Activated CD8-positive, alpha-beta memory T cell treated with anti-CD3 and anti-CD28 coated beads, Interleukin-2, amount 50 U/mL, for 24 hours (primary cell): Measurements from ENCODE around the gene COQ8A.
"Not testable (repeated sequence)": the region's sequence is repeated elsewhere in the genome, so short reads cannot be mapped to it uniquely, and the experiment has no call there.

ENCODE experiments used
- DNase-seq: peaks from one replicate; pipeline ENCODE4 v3.0.0-alpha.2; 2020; ENCODE audit errors: extremely low read depth

COQ8A gene

DNA sequence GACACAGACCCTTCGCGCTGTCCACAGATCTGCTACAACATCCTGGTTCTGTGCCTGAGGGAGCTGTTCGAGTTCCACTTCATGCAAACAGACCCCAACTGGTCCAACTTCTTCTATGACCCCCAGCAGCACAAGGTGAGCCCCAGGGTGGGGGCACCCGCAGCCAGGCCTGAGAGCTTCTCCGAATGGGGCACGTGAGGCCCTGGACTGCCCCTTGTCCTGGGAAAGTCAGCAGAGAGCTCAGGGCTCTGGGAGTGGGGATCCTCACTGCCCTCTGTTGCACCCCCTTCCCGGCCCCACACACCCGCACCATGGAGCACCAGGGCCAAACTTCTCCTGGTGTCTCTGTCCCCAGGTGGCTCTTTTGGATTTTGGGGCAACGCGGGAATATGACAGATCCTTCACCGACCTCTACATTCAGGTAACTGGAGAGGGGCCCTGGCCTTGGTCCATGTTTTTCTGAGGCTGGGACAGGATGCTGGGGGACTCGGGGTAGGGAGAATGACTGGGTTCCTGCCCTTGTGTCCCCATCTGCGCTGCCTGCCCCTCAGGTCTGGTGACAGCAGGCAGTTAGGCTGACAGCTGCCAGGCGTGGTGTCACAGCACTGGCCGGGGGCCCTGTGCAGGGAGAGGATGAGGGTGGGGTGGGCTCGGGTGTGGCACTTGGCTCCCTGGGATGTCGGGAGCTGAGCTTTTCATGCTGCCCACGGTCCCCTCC is 44.6 kb downstream of the COQ8A start:
- no peak for DNase-seq

DNA sequence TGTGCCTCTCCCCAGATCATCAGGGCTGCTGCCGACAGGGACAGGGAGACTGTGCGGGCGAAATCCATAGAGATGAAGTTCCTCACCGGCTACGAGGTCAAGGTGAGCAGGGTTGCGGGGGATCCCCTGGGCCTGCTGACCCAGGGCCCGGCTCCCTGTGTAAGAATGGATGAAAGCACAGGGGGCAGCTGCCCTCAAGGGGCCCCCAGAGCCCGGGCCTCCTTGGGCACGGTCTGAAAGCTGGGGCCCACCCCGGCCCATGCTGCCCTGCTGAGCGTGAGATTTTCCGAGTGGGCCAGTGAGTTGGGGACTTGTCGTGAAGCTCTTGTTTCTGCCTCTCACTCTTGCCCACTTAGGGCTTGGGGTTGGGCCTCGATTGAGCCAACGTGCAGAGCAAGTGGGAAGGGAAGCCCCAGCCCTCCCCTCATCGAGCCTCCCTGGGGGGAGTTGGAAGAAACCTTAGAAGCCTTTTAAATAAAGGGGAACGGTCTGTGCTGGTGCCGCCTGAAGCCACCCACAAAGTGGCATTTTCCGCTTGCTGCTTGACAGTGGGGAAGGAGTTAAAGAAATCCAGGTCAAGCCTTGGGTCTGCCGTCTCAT is 45.2 kb downstream of the COQ8A start:
- no peak for DNase-seq

DNA sequence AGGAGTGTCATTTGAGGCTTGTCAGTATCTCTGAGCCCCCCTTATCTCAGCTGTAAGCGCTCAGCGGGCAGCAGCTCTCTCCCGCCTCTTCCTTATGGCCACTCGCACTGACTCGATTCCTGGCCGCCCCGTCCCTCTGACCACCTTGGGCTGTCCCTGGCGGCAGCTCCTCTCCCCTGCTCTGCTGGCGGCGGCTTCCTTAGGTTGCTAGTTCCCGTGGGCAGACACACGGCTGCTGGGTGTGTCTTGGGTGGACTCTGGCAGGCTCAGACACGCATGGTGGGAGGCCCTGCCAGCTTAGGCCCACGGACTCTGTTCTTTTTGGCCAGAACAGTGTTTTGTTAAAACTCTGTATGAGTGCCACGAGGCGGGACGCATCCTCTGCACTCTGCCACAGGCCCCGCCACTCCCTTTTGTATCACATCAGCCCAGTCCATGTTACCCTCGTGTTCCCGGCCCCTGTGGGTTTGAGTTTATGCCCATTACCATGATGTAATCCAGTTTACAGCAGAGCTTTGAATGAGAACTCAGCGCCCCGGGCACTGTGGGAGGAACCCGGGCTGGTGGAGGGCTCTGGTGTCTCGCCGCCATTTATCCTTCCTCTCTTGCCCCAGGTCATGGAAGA is 45.9 kb downstream of the COQ8A start:
- no peak for DNase-seq

DNA sequence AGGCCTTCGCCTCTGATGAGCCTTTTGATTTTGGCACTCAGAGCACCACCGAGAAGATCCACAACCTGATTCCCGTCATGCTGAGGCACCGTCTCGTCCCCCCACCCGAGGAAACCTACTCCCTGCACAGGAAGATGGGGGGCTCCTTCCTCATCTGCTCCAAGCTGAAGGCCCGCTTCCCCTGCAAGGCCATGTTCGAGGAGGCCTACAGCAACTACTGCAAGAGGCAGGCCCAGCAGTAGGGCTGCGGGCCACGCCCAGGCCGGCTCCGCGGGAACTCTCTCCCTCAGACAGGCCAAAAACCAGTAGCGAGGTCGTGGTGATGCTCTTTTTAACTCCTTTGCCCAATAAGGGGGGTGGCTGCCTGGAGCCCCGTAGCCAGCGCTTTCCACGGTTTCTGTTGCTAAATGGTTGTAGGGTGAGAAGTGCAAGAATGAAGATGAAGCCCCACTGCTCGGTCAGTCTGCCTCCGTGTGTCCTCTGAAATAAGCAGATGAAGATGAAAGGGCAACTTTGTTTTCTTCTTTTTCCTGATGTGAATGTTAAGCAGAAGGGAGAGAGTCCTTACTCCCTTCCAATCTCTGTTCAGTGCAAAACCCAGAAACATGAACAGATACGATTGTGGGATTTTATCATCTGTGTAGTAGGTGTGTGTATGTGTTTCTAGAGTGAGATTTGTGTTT is 46.5 kb downstream of the COQ8A start:
- DNase-seq = no peak

DNA sequence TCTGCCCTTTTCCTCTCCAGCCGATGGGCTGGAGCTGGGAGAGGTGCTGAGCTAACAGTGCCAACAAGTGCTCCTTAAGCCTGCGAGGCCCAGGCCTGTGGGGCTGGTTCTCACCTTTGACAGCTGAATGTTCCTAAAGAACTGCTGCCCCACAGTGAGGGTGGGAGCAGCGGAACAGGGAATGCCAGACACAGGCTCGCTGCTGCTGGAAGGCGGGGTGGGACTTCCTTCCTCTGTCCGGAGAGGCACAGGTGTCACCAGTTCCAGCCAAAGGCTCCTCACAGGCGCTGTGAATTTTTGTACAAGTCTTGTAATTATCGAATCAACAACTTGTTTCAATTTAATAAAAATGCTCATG is 47.1 kb downstream of the COQ8A start:
- DNase-seq = no peak

DNA sequence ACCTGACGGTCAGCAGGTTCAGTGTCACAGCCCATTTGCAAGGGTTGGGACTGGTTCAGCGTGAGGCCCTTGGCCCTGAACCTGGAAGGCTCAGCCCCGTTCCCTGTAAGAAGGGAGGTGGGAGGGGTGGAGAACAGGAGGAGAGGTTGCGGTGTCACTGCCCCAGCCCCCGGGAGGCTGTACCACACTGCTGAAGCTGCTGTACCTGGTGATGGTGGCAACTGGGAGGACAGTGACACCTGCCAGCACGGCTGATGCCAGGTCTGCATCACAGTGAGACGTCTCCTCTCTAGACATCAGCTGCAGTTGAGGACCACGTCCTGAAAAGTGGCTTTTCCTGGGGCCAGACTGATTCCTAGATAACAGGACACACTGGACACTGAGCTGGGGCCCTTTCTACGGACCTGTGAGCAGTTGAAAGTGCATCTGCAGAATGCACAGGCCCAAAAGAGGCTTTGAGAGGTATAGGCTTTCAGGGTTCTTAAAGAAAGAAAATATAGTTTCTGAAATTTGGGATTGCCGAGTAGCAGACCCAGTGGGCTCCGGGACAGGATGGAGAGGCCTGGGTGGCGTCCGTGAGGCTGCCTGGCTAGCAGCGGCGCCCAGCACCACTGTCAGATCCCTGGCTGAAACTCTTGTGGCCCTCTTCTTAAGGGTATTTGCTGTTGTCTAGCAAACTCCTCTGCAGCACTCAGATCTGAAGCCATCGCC is 47.7 kb downstream of the COQ8A start:
- no peak for DNase-seq

DNA sequence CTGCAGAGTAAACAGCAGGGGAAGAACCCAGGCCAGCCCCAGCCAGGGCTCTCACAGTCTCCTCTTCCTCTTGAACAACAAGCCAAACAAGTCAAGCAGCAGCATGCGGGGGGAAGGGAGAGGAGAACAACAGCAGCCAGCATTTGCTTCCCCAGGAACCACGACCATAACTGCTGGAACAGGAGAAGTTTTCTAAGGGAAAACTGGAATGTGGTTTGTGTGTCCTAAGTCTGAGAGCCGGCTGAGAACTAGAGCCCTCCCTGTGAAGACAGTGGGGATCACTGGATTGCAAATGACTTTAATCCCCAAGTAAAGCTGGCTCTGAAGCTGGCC is 48.2 kb downstream of the COQ8A start:
- no peak for DNase-seq

DNA sequence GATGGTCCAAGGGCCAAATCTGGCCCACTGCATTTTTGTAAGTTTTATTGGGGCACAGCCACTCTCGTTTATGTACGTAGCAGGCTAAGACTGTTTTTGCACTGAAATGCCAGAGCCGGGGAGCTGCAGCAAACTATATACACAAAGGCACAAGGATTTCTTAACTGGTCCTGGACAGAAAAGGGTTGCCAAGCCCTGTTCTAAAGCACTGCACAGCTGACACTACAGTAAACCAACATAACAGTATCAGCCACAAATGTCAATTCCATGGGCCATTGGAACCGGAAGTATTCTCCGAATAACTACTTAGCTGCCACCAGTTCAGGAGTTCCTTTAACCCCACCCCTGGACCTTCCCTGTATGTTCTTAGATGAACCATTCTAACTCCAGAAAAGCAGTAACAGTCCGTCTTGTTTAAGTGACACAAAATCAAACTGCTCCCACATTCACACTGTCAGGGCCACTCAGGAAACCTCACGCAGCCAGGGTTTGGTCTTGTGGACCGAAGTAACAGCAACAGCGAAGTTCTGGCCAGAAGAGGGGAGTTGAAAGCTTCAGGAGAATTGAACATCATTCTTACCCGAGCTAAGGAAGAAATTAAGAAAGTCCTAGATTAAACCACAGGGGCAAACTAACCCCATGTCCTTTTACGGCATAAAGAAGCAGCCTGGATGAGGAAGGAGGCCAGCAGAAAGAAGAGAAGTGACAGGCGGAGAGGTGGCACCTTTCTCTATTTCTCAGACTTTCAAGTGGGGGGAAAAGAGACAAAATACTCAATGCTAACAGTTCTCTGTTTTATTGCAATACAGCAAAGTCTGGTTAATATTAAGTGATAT is 49.2 kb downstream of the COQ8A start:
- no peak for DNase-seq

DNA sequence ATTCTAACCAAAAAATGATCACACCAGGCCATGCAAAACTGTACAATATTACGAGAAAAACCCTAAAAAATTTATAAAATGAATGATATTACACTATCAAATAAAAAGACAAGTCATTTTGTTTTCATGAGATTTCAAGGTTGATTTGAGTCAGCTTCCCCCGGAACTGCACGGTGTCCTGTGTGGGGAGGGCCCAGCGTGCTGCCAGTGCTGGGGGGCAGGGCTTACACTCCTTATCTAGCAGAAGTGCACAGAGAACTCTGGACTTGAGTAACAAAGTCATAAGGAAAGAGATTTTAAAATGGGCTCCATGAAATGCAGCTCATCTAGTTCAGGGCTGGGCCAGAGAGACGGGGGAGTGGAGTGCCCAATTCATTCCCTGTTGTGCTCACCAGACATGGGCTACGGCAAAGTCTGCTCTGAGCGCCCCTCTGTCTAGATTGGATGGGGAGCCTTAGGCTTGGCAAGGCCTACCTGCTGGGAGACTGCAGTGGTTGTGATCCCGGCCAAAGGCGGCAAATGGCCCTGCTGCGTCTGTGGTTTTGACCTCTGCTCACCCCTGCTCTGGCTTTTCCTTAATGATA is 50.1 kb downstream of the COQ8A start:
- DNase-seq = no peak

DNA sequence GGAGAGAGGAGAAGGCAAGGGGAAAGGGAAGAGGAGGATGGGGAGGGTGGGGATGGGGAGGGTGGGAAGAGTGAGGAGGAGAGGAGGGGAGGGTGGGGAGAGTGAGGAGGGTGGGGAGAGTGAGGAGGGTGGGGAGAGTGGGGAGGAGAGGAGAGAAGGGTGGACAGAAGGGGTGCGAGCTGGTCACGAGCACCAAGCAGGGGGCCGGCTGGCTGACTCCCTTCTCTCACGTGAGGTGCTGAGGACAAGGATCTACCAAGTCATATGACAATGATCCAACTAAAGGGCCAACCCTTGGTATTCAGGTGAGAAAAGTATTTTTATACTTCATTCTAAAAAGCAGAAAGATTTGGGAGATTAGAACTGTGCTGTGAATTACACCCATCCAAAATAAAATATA is 51.8 kb downstream of the COQ8A start:
- DNase-seq = no peak

DNA sequence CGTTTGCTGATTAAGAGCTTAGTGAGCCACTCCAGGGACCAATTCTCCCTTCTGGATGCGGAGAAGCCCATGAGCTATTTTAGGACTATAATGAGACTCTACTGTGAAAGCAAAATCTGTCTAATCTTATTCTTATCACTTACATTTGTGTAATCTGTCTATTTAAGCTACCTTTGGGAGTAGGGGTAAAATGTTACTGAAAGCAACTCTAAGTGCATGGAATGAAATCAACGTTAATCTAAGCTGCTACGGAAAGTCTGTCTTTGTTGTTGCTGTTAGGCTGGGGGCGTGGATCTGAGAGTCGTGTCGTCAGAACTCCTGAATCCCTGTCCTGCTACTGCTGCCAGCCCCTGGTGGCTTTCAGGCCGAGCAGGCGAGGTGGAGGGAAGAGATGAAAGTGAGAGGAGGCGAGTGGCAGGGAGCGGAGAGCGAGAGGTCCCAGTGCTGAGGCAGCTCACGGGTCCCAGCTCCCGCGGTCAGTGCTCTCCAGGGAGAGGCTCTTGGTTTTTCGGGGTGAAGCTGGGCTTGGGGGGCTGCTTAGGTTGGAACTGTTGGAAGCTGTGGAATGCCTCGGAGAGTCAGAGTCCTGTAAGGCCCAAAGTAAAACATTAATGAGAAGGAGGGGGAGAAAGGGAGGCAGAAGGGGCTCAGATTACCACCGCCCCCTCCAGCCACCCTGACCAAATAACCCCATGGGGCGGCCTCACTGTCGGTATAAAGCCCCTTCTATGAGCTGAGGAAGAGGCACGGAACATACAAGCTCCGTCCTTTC is 53.9 kb downstream of the COQ8A start:
- DNase-seq = no peak

DNA sequence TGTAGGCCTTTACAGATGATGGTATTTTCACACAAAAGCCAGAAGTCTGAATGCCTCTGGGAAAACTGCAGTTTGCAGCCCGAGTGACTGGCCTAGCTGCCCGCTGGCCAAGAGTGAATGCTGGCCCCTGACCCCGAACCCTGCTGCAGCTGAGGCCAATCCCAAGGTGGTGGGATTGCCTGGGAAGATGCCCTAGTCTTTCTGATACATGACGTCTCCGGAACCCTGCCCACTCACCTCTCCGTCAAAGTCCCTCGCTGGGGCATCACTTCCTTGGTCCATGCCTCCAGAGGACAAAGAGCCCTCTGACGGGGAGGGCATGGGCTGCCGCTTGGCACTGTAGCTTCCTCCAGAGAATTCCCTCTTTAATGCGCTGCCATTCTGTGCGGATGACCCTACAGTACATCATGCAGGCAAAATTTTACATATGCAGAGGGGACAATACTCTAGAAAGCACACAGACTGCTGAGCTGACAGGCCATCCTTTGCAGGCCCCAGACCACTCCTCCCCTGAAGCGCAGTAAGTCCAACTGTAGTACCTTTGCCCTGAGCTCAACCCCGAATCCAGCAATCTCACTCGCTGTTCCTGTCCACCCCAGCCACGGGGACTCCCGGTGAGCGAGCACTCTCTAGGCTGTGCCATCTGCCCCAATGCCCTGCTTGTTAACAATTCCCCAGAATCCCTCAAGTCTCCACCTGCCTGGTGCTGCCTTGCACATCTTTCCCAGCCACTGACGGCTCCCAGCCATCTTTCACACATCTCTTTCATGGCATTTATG is 54.7 kb downstream of the COQ8A start:
- no peak for DNase-seq

DNA sequence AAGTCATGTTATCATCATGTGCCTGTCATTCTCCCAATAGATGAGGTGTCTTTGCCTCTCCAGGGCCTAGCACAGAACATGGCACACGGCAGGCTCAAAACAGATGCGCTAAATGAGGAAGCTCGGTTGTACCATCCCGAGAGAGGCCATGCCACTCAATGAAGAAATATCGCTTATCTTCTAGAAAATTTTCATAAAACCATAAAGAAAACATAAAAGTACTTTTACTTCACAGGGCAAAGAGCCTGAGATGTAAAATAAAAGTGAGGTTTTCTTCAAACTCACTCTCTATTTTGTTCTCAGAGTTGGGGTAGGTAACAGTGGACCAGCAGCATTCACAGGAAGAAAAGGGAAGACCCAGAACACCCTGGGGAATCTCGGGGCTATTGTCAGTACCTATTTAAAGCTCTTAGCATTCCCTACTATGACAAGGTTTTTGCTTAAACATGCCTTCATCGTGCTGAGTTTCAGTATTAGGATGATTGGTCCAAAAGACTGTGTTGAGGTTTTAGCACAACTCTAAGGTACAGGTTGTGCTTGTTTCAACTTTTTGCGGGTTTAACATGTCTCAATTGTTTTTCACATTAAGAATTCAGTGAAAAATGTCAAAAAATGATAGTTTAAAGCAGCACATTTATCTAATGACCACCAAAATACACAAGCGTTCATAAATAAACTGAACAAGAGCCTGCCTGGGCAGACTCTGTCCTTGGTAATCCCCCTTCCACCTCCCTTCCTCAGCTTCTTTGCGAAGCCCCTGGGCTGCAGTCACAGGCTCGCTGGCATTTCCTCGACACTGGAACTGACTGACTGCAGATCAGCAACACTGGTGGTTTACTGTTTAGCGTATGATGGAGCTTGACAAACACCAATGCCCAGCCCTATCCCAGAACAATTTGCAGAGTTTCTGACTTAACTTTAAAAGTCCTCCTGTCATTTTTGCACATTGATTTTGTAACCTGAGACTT is 55.6 kb downstream of the COQ8A start:
- DNase-seq = no peak

DNA sequence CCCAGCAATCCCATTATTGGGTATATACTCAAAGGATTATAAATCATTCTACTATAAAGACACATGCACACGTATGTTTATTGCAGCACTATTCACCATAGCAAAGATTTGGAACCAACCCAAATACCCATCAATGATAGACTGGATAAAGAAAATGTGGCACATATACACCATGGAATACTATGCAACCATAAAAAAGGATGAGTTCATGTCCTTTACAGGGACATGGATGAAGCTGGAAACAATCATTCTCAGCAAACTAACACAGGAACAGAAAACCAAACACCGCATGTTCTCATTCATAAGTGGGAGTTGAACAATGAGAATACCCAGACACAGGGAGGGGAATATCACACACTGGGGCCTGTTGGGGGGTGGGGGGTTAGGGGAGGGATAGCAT is 59.5 kb downstream of the COQ8A start:
- DNase-seq = not testable (repeated sequence)

DNA sequence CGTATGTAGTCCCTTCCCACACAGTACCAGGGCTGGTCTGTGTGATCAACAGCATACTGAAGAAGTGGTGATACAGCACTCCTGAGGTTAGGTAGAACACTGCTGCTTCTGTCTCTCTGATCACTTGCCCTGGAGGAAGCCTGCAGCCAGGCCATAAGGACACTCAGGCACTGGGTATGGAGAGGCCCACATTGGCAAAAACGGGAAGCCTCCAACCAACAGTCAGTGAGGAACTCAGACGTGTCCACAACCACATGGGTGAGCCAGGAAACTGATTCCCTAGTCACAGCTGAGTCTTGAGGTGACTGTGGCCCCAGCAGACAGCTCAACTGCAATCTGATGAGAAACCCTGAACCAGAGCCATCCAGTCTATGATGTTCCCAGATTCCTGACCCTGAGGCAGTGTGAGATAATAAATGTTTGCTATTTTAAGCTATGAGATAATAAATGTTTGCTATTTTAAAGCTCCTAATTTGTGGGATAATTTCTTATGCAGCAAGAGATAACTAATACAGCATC is 62.5 kb downstream of the COQ8A start:
- no peak for DNase-seq

DNA sequence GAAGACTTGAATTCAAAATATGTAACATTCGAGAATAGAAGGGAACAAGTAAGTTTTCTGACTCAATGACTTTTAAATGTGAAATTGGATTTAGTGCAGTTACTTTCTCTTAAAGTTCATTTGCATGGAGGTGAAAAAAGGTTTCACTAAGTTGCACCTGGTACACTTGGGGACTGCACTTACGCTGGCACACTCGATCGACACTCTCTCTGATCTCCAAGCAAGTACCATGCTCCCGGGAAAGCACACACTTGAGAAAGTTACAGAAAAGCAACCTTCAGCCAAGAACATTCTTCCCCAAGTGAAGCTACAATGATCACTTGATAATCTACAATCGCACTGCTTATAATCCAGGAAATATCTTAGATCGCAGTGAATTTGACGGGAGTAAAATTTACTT is 63.1 kb downstream of the COQ8A start:
- no peak for DNase-seq

DNA sequence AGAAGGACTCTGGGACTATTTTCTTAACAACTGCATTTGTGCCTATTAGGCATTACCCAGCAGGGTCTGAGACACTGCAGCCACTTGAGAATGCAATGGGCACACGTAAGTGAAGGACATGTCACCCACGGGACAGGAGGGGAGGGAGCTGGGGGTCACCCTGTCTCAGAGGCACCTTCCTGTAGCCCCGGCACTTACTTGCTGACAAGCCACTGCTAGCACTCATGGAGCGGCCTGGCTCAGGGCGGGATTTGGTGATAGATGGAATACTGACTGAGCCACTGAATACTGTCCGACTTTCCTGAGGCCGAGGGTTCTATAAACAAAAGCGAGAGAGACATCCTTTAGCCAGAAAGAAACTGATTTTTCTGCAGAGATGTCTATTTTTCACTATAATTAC is 64.7 kb downstream of the COQ8A start:
- no peak for DNase-seq

DNA sequence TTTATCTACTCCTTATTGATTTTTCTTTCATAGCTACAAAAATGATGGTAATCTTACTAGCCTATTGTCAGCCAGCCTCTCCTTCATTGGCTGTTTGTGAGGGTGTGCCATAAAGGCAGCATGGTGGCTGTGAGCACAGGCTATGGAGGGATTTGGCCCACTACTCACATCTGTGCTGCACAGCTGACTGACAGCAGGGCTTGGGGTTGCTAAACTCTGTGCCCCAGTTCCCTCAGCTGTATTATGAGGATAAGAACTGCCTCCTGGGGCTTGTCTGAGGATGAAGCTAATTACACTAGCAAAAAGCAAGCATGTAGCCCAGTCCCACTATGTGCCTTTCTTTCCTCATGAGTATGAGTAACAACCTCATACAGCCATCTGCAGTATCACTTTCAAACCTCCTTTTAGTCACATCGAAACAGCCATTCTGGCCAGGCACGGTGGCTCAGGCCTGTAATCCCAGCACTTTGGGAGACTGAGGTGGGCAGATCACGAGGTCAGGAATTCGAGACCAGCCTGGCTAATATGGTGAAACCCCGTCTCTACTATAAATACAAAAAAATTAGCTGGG is 66.2 kb downstream of the COQ8A start:
- no peak for DNase-seq
